H9 (cell line): Measurements from ENCODE around the gene CDHR2. TPM values are rescaled to one million over a fixed set of nuclear protein-coding genes. Genes with fewer than 3 reads are reported as not detected.
A peak's percentile ranks its signal among the peaks of the same experiment; 100 is the strongest.

ENCODE experiments used
- DNase-seq: peaks from one replicate; pipeline ENCODE4 v3.0.0-alpha.2; 2017
- H2AFZ ChIP-seq: one replicate; pipeline ENCODE4 v1.6.1; 2013; ENCODE audit warnings: mild to moderate bottlenecking, low read length, control low read depth, moderate library complexity
- H2AK5ac ChIP-seq: 2 replicates; pipeline ENCODE4 v1.6.1; 2013; ENCODE audit warnings: low read length, control low read depth, mixed read lengths; ENCODE audit not compliant: insufficient read length
- H2BK120ac ChIP-seq: one replicate; pipeline ENCODE4 v1.6.1; 2013; ENCODE audit warnings: low read depth, mild to moderate bottlenecking, low read length, control low read depth, inconsistent platforms; ENCODE audit not compliant: poor library complexity, severe bottlenecking
- H2BK12ac ChIP-seq: 2 replicates; pipeline ENCODE4 v1.6.1; 2013; ENCODE audit warnings: low read length, control low read depth, mixed read lengths, low read depth; ENCODE audit not compliant: insufficient read length
- H2BK15ac ChIP-seq: 2 replicates; pipeline ENCODE4 v1.6.1; 2013; ENCODE audit warnings: low read depth, low read length, control low read depth
- H2BK20ac ChIP-seq: one replicate; pipeline ENCODE4 v1.6.1; 2013; ENCODE audit warnings: low read depth, mild to moderate bottlenecking, low read length, control low read depth, inconsistent platforms; ENCODE audit not compliant: poor library complexity, severe bottlenecking
- H2BK5ac ChIP-seq: 2 replicates; pipeline ENCODE4 v1.6.1; 2013; ENCODE audit warnings: low read length, control low read depth, mixed read lengths; ENCODE audit not compliant: insufficient read length
- H3K14ac ChIP-seq: 2 replicates; pipeline ENCODE4 v1.6.1; 2013; ENCODE audit warnings: low read length, control low read depth; ENCODE audit not compliant: insufficient read depth
- H3K18ac ChIP-seq: 2 replicates; pipeline ENCODE4 v1.6.1; 2013; ENCODE audit warnings: low read depth, mild to moderate bottlenecking, mixed read lengths, low read length, control low read depth; ENCODE audit not compliant: insufficient read length
- H3K23ac ChIP-seq: 2 replicates; pipeline ENCODE4 v1.6.1; 2013; ENCODE audit warnings: low read length, control low read depth, mixed read lengths, low read depth; ENCODE audit not compliant: insufficient read length
- H3K23me2 ChIP-seq: 2 replicates; pipeline ENCODE4 v1.6.1; 2013; ENCODE audit warnings: low read depth, mild to moderate bottlenecking, mixed read lengths, low read length, control low read depth; ENCODE audit not compliant: insufficient read length, poor library complexity, severe bottlenecking
- H3K27ac ChIP-seq: 2 replicates; pipeline ENCODE4 v1.5.1; 2013; ENCODE audit warnings: low read length, control low read depth, mixed read lengths, low read depth; ENCODE audit not compliant: insufficient read length
- H3K27me3 ChIP-seq: 2 replicates; pipeline ENCODE4 v1.6.1; 2013; ENCODE audit warnings: low read length, control low read depth, inconsistent platforms; ENCODE audit not compliant: insufficient read depth
- H3K4ac ChIP-seq: 2 replicates; pipeline ENCODE4 v1.6.1; 2013; ENCODE audit warnings: low read depth, mild to moderate bottlenecking, control low read depth, inconsistent platforms, low read length, moderate library complexity
- H3K4me1 ChIP-seq: 2 replicates; pipeline ENCODE4 v1.6.1; 2013; ENCODE audit warnings: low read length, control low read depth, inconsistent platforms; ENCODE audit not compliant: insufficient read depth
- H3K4me2 ChIP-seq: 2 replicates; pipeline ENCODE4 v1.6.1; 2013; ENCODE audit warnings: low read length, control low read depth, mixed read lengths; ENCODE audit not compliant: insufficient read length, insufficient read depth
- H3K56ac ChIP-seq: 2 replicates; pipeline ENCODE4 v1.6.1; 2013; ENCODE audit warnings: low read depth, mild to moderate bottlenecking, mixed read lengths, low read length, control low read depth; ENCODE audit not compliant: insufficient read length
- H3K79me1 ChIP-seq: 2 replicates; pipeline ENCODE4 v1.6.1; 2013; ENCODE audit warnings: low read depth, mild to moderate bottlenecking, moderate library complexity, low read length, control low read depth, inconsistent platforms; ENCODE audit not compliant: insufficient read depth, poor library complexity, severe bottlenecking
- H3K79me2 ChIP-seq: 2 replicates; pipeline ENCODE4 v1.6.1; 2013; ENCODE audit warnings: low read length, control low read depth, inconsistent platforms; ENCODE audit not compliant: insufficient read depth
- H3K9ac ChIP-seq: 2 replicates; pipeline ENCODE4 v1.6.1; 2013; ENCODE audit warnings: low read length, control low read depth, mixed read lengths; ENCODE audit not compliant: insufficient read length; ENCODE audit errors: extremely low read depth
- H3K9me3 ChIP-seq: one replicate; pipeline ENCODE4 v1.6.1; 2013; ENCODE audit warnings: low read depth, low read length, inconsistent platforms; ENCODE audit not compliant: control insufficient read depth
- H3T11ph ChIP-seq: one replicate; pipeline ENCODE4 v1.6.1; 2013; ENCODE audit warnings: mild to moderate bottlenecking, low read length, control low read depth, inconsistent platforms
- H4K20me1 ChIP-seq: one replicate; pipeline ENCODE4 v1.6.1; 2013; ENCODE audit not compliant: control insufficient read depth, insufficient read length, insufficient read depth
- H4K5ac ChIP-seq: 2 replicates; pipeline ENCODE4 v1.6.1; 2013; ENCODE audit warnings: low read depth, mild to moderate bottlenecking, mixed read lengths, low read length, control low read depth; ENCODE audit not compliant: insufficient read length
- H4K8ac ChIP-seq: replicated peaks from 2 replicates; pipeline ENCODE4 v1.6.1; 2013; ENCODE audit warnings: low read length, control low read depth, mixed read lengths, low read depth; ENCODE audit not compliant: insufficient read length
- H4K91ac ChIP-seq: 2 replicates; pipeline ENCODE4 v1.6.1; 2013; ENCODE audit warnings: low read depth, mild to moderate bottlenecking, moderate library complexity, mixed read lengths, low read length, control low read depth; ENCODE audit not compliant: insufficient read length
- H3K27ac Mint-ChIP-seq, 3 experiments: 2 replicates in 2 of 3; 3 replicates in 1 of 3; pipeline ENCODE4 v1.8.0; 2020 to 2021; ENCODE audit warnings: mixed read lengths in 3 of 3, mild to moderate bottlenecking in 1 of 3, moderate library complexity in 1 of 3
- H3K27me3 Mint-ChIP-seq: 2 replicates; pipeline ENCODE4 v1.8.0; 2021; ENCODE audit warnings: low read depth, mild to moderate bottlenecking, moderate library complexity, mixed read lengths
- H3K36me3 Mint-ChIP-seq, 3 experiments: 2 replicates in 2 of 3; 3 replicates in 1 of 3; pipeline ENCODE4 v1.8.0; 2020 to 2021; ENCODE audit warnings: low read depth in 3 of 3, mixed read lengths in 3 of 3; ENCODE audit not compliant: insufficient read depth in 1 of 3
- H3K4me1 Mint-ChIP-seq, 2 experiments: 2 replicates each; pipeline ENCODE4 v1.8.0; 2020; ENCODE audit warnings: mixed read lengths in 2 of 2
- H3K4me3 Mint-ChIP-seq, 2 experiments: 2 replicates in 1 of 2; 3 replicates in 1 of 2; pipeline ENCODE4 v1.8.0; 2020 to 2021; ENCODE audit warnings: mild to moderate bottlenecking in 2 of 2, mixed read lengths in 2 of 2, moderate library complexity in 1 of 2
- H3K9me3 Mint-ChIP-seq, 2 experiments: 2 replicates in 1 of 2; 3 replicates in 1 of 2; pipeline ENCODE4 v1.8.0; 2020; ENCODE audit warnings: mild to moderate bottlenecking in 2 of 2, mixed read lengths in 2 of 2, moderate library complexity in 1 of 2
- CTCF ChIP-seq: fragments of 200-600 bp; sonication (generic); conservative IDR thresholded peaks from 3 replicates; pipeline ENCODE4 v1.8.0; 2021; ENCODE audit warnings: antibody characterized with exemption, mild to moderate bottlenecking
- WGBS: extraction: QIAGEN DNeasy Blood & Tissue Kit; methylation state at CpG from one replicate; pipeline ENCODE4 v1.1.7; 2013; ENCODE audit warnings: missing lambda C conversion rate, low lambda C conversion rate, mixed read lengths; ENCODE audit not compliant: insufficient read length; ENCODE audit errors: extremely low coverage; 5-methylcytosine and 5-hydroxymethylcytosine counted together
- total RNA-seq: library from RNA; stranded (reverse); gene quantifications from 2 replicates; pipeline ENCODE4 v1.2.1, GENCODE V29; 2021

The CDHR2 gene
- total RNA-seq, 1 experiment from 2014 or later, result 0.90 TPM

GRCh38 chr5:176616511-176616910 is 67.4 kb downstream of the CDHR2 start:
- no peaks in the 10 kb centered on the region for H3K79me1 ChIP-seq
- H3K9me3 Mint-ChIP-seq, result no peaks in the 10 kb centered on the region
- 0 out of 2 replicates have a peak overlapping the region, but pooled peaks have one; percentile 49 for H3K14ac ChIP-seq
- no peaks in the 10 kb centered on the region for H3K79me2 ChIP-seq
- no peak overlapping the region for H3K9ac ChIP-seq
- WGBS, result no CpG with 5 or more reads among the region's 7 CpGs
- H3K27ac Mint-ChIP-seq, result no peak overlapping the region
- no peak overlapping the region for H3K4me3 Mint-ChIP-seq
- no peak overlapping the region for H2BK20ac ChIP-seq
- H2AK5ac ChIP-seq, result no peak overlapping the region
- TF ChIP-seq CTCF, result no peak
- H2BK12ac ChIP-seq, result no peak overlapping the region
- no peak overlapping the region for H3K18ac ChIP-seq
- no peak overlapping the region for H3K56ac ChIP-seq
- H2BK15ac ChIP-seq, result no peak overlapping the region
- no peak overlapping the region for H4K8ac ChIP-seq
- H3K27ac ChIP-seq, result no peak overlapping the region
- H3K4ac ChIP-seq, result no peak overlapping the region
- H4K5ac ChIP-seq, result no peak overlapping the region
- H3K4me2 ChIP-seq, result no peak overlapping the region
- H3K9me3 ChIP-seq, result no peaks in the 10 kb centered on the region
- H4K20me1 ChIP-seq, result no peaks in the 10 kb centered on the region
- no peak overlapping the region for H3T11ph ChIP-seq
- peaks cover 72% of the 10 kb centered on the region for H3K27me3 Mint-ChIP-seq
- peaks cover 21 to 42% of the 10 kb centered on the region in 2 experiments for H3K4me1 Mint-ChIP-seq
- no peaks in the 10 kb centered on the region for H3K36me3 Mint-ChIP-seq
- no peak overlapping the region for H4K91ac ChIP-seq
- peaks cover 6% of the 10 kb centered on the region for H3K23me2 ChIP-seq
- H3K27me3 ChIP-seq, result peaks cover 2% of the 10 kb centered on the region; the same call in 1 of the 2 replicates
- no peak overlapping the region for H3K23ac ChIP-seq
- H2AFZ ChIP-seq, result no peak overlapping the region
- no peak overlapping the region for H2BK5ac ChIP-seq
- H3K4me1 ChIP-seq, result no peaks in the 10 kb centered on the region; the same call in 1 of the 2 replicates
- DNase-seq, result no peak
- H2BK120ac ChIP-seq, result no peak overlapping the region
